Measurements from ENCODE around the gene NCBP1.

- TF ChIP-seq POLR2A (IDR thresholded peaks at IDR 0.05), result no peak
- no peak for TF ChIP-seq CTCF (IDR thresholded peaks at IDR 0.05)
Observed at GRCh38 chr9:97695995-97696802, 62.6 kb downstream of the NCBP1 start.
